NCI-H82 treated with DMSO at 0.1 percent for 48 hours (cell line): ENCODE data around the gene VPS18.

ENCODE experiments used
- DNase-seq: peaks from one replicate; lab custom pipeline; 2025; ENCODE audit not compliant: unreplicated experiment; lab: John Stamatoyannopoulos, UW

Gene VPS18

DNA sequence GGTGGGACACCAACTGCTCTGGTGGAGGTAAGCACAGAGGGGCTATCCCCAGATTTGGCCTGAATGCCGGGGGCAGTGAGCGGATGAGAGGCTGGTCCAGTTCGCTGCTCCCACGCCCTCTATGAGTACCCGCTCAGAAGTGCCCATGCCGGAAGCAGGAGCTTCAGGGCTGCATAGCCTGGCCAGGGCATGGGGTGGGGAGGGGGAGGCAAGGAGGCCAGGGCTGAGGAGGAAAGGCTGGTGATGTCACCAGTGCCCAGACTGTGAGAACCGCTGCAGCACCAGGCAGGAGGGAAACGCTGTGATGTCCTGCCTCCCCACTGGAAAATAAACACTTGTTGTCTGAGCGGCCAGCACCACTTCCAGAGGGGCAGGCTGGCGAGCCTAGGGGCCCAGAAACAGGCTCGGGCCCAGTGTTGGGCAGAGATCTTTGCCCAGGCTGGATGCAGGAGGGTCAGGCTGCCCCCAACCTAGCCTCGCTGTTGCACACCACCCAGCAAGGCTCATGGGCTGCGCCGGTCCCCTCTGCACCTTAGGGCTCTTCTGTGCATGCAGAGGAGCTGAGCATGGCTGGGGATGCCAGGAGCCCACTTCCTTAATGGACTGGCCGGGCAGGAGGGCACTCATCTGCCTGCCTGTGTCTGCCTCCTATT lies 24.0 kb downstream of the VPS18 start:
- DNase-seq: no peak

- DNase-seq: no peak
Observed at GRCh38 chr15:40918799-40919392, 24.6 kb downstream of the VPS18 start.

GRCh38 chr15:40921949-40922607 lies 27.8 kb downstream of the VPS18 start:
- DNase-seq: no peak

DNA sequence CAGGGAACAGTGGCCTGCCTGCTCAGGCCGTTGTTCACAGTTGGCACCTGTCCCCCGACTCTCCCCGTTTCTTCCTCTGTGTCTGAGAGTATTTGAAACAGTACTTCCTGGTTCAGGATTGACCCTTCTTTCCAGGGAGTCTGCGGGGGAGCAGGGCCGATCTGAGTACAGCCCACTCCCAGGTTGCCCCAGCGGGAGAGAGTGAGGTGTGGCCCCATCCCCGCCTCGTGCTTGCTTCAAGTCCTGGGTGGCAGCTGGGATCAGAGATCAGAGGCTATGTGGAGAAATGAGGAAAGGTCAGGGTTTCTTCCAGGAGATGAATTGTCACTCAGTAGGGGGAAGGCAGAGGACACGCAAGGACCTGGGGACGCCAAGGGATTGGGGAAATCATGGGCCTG lies 28.4 kb downstream of the VPS18 start:
- no peak for DNase-seq

GRCh38 chr15:40923551-40923950 lies 29.3 kb downstream of the VPS18 start:
- no peak for DNase-seq

- no peak for DNase-seq
Observed at GRCh38 chr15:40925495-40925862, 31.2 kb downstream of the VPS18 start.

DNA sequence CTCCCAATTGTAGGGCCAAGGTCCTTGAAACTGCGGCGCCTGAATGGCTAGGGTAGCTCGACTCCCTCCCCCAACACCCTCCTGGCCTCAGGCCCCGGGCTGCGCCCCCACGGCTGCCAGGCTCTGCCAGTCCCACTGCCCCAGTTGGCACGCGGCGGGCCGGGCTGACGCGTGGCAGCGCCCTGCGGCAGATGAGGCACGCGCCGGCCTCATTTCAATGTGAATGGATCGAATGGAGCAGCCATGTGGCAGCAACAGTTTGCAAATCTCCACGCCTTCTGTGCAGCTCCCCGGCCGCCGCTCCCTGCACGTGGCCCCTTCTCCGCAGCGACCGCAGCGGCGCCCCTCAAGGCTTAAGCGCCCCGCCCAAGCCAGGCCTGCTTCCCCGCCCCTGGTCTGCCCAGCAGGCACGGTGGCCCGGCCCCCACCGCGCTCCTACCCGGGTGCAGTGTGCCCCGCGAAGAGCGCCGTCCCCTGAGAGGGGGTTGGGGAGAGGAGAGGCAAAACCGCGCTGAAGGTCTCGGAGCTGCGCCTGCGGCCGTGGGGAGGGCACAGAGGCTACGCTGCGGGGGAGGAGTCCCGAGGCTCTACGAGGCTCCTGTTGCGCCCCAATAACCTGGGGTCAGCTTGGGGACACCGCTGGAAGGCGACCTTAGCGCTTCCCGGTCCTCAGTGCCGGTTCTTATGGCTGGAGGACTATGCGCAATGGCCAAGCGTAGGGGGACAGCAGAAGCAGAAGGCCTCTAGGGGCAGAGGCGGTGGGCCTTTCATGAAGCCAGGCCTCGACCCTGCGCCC lies 31.8 kb downstream of the VPS18 start:
- DNase-seq: no peak

GRCh38 chr15:40926659-40927494 lies 32.6 kb downstream of the VPS18 start:
- no peak for DNase-seq

DNA sequence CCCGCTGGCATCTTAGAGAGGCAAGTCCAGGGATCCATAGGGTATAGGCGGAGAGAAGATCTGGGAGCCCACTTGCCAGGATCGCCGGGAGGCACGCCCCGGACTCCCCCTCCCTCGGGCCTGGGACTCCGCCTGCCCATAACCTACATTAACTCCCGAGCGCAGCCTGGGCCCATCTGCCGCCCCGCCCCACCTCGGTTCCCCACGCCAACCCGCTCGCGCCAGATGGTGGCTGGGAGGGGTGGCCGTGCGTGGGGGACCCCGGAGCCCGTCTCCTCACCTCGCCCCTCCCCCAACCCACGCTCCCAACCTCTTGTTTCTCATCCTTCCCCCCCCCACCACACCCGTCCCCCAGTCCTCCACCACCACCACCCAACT lies 33.2 kb downstream of the VPS18 start:
- peak; percentile 52 for DNase-seq

DNA sequence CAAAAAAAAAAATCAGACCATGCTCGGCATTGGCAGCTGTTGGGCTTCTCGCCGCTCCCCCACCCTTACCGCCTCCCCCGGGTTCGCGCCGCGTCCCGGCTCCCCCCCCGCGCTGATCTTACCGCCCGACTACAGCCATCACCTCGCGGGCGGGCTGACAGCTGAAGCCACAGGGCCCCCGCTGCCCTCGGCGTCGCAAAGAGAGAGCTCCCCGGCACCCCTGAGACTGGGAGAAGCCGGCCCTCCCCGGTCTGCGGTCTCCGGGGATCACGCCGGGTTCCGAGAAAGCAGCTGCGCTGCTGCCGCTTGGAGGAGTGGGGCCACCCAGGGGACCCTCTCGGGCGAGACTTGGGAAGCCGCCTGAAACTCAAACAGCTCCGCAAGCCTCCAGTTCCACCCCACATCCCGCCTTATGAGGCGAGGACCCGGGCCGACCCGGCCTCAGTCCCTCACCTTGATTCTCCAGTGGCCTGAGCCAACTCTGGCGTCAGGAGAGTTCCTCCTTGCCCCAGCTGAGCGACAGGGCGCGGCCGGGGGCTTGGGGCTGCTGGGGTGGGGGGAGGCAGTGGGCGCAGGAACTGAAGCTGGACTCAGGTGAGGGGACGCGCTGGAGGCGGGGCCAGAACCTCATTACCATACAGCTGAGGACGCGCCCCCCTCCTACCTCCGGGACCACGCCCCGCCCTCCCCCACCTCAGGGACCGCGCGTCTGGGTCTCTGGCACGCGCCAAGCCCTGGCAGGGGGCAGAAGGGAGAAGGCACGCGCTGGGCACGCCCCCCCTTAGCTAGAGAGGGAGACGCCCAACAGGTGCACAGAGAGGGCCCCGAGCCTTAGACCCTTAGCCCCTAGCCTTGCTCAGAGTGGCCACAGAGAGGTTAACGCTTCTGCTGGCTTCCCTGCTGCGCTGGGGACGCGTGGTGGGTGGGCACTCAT lies 33.9 kb downstream of the VPS18 start:
- DNase-seq: no peak

DNA sequence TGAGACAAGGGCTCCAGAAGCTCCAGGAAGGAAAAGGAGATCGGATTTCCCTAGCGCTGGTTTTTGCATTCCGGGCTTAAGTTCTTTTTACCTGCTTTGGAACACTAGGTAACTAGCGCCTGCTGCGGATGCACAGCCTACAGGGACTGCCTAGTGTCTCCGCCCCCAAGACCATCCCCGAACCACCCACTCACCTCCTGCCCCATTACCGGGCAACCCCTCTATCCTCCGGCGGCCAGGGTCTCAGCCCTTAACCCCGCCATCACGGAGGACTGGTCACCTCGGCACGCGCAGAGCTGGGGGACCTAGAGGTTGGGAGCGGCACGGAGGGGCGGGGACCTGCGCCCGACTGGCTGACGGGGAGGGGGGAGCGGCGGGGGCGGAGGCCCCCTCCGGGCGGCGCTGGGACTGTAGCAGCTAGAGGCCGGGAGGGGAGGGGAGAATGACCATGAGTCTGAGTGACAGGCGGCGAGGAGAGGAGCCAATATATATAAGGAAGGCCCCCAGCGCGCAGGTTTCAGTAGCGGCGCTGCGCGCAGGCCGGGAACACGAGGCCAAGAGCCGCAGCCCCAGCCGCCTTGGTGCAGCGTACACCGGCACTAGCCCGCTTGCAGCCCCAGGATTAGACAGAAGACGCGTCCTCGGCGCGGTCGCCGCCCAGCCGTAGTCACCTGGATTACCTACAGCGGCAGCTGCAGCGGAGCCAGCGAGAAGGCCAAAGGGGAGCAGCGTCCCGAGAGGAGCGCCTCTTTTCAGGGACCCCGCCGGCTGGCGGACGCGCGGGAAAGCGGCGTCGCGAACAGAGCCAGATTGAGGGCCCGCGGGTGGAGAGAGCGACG lies 34.8 kb downstream of the VPS18 start, which contains the start of gene DLL4:
Gene DLL4 (plus strand): TSS at position 520 of the 839 bp plus-strand sequence. CDS start 329 bp downstream, outside the sequence.
- peak; percentile 62 for DNase-seq

DNA sequence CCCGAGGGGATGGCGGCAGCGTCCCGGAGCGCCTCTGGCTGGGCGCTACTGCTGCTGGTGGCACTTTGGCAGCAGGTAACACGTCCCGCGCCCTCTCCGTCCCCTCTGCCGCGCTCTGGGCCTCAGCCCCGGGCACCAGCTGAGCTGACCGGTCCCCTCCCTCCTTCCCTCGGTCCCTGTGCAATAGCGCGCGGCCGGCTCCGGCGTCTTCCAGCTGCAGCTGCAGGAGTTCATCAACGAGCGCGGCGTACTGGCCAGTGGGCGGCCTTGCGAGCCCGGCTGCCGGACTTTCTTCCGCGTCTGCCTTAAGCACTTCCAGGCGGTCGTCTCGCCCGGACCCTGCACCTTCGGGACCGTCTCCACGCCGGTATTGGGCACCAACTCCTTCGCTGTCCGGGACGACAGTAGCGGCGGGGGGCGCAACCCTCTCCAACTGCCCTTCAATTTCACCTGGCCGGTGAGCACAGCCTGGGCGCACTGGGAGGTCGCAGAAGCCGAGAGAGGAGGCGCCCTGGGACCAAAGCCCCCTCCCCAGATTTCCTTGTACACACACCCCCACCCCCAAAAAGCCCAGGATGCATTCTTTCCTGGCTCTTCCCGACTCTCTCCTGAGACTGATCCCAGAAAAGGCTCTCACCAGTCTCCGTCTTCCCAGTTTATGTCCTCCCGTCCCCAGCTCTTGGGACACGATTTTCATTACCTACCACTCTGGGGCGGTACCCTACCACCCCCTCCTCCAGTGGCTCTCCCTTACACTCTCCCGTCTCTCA lies 35.6 kb downstream of the VPS18 start:
- no peak for DNase-seq

GRCh38 chr15:40930430-40931299 lies 36.4 kb downstream of the VPS18 start:
- peak; percentile 14 for DNase-seq

GRCh38 chr15:40931300-40932142 lies 37.3 kb downstream of the VPS18 start:
- no peak for DNase-seq

DNA sequence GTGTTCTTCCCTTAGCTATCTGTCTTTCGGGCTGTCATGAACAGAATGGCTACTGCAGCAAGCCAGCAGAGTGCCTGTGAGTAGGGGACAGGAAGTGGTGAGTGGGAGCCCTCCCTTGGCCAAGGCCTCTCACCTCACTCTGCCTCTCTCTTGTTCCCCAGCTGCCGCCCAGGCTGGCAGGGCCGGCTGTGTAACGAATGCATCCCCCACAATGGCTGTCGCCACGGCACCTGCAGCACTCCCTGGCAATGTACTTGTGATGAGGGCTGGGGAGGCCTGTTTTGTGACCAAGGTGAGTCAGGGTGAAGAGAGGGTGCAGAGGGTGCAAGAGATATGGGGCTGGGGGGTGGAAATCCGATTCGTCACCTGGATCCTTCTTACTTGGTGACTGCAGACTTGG lies 37.9 kb downstream of the VPS18 start:
- no peak for DNase-seq
